ENCODE results near the gene GRIK4.
"Not testable (repeated sequence)": the region's sequence is repeated elsewhere in the genome, so short reads cannot be mapped to it uniquely, and the experiment has no call there.

GRIK4 gene, protein sequence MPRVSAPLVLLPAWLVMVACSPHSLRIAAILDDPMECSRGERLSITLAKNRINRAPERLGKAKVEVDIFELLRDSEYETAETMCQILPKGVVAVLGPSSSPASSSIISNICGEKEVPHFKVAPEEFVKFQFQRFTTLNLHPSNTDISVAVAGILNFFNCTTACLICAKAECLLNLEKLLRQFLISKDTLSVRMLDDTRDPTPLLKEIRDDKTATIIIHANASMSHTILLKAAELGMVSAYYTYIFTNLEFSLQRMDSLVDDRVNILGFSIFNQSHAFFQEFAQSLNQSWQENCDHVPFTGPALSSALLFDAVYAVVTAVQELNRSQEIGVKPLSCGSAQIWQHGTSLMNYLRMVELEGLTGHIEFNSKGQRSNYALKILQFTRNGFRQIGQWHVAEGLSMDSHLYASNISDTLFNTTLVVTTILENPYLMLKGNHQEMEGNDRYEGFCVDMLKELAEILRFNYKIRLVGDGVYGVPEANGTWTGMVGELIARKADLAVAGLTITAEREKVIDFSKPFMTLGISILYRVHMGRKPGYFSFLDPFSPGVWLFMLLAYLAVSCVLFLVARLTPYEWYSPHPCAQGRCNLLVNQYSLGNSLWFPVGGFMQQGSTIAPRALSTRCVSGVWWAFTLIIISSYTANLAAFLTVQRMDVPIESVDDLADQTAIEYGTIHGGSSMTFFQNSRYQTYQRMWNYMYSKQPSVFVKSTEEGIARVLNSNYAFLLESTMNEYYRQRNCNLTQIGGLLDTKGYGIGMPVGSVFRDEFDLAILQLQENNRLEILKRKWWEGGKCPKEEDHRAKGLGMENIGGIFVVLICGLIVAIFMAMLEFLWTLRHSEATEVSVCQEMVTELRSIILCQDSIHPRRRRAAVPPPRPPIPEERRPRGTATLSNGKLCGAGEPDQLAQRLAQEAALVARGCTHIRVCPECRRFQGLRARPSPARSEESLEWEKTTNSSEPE

DNA sequence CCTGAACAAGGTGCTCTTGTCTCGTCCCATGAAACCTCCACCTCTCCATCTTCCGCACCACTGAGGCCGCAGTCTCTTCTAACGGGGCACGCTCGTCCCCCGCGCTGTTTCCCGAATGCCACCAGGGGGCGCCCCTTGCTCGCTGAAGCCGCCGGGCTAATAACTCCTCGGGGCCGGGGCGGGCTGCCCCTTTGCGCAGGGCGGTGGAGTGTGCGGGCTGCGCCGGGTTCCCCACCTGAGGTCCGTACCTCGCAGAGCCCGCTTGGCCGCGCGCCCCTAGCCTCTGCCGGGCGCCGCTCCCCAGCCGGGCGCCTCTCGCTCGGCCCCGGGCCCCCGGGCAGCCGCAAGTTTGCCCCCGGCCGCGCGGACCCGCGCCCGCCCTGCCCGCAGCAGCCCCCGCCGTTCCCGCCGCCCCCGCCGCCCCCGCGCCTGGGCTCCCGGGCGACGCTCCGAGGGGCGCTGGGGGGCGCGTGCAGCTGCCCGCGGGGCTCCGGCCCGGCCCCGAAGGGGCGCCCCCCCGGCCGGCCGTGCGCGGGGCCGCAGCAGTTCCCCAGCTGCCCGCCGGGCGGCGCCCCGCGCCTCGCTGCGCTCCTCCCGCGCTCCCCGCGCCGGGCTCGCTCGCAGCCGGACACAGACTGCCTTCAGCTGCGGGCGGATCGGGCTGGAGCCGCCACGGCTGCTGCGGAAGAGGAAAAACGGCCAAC is at the start of gene GRIK4:
Gene GRIK4 (plus strand): TSS at position 633 of the 704 bp plus-strand sequence. CDS start 148,571 bp downstream, outside the sequence.
- DNase-seq: peak; percentile 69 to 80

DNA sequence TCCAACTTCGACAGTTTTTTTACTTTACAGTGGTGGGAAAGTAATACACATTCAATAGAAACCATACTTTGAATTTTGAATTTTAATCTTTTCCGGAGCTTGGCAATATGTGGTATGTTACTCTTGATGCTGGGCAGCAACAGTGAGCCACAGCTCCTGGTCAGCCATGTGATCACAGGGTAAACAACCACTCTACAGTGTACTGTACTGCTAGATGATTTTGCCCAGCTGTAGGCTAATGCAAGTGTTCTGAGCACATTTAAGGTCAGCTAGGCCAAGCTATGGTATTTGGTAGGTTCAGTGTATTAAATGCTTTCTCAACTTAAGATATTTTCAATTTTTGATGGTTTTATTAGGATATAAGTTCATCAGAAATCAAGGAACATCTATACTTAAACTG is 48.7 kb upstream of the GRIK4 start:
- DNase-seq: no peak

DNA sequence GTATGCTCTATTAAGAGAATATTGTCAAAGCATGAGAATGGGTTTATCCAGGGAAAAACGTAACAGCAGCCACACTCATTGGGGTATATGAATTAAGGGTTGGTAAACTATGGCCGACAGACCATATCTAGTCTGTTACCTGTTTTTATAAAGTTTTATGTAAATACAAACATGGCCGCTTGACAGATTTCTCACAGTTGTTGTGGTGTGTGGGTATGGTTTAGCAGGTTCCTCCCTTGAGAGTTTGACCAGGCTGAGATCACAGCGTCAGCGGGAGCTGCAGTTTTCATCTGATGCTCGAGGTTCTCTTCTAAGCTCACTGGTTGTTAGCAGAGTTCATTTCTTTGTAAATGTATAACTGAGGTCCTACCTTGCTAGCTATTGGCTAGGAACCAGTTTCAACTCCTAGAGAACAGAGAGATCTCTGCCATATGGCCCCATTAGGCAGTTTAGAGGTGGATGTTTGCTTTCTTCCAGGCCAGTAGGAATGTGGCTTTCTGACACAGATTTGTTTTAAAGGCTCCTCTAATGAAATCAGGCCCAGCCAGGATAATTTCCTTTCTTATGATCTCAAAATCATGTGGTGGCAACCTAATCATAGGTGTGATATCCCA is 45.5 kb upstream of the GRIK4 start:
- DNase-seq: no peak

DNA sequence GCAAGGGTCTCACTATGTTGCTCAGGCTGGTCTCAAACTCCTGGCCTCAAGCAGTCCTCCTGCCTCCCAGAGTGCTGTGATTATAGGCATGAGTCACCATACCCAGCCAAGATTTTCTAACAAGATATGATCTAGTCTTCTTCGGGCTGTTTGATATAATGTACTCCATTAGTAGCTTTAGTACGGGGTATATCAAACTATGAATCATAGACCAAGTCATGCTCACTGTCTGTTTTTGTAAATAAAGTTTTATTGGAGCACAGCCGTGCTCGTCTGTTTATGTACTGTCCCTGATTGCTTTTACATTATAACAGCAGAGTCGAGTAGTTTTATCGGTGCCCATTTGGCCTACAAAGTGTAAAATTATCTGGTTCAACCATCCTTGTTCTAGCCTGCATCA is 43.9 kb upstream of the GRIK4 start:
- no peak for DNase-seq

DNA sequence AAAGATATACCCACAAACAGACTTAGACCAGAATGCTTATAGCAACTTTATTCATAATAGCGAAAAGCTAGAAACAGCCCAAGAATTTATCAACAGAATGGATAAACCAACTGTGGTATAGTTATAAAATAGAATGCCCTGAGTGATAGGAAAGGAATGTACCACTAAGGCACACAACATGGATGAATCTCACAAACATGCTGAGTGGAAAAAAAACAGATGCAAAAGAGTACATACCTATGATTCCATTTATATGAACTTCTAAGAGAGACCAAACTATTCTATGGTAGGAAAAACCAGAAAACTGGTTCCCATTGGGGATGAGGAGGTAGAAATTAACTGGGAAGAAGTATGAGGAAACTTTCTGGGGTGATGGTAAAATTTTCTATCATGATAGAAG is 40.4 kb upstream of the GRIK4 start:
- DNase-seq: no peak

DNA sequence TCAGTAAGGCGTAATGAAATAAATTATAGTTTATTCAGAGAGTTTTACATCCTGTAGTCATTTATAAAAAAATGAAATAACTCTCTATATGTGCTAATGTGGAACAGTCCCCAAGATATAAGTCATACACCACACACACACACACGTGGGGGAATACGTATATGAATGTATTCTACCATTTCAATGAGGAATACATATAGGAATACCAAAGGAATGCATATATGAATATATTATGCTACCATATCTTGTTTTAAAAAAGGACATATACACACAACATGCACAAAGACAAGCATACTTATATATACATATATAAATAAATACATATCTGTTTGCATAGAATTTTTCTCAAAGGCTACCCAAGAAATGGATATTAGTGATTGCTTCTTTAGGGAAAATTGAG is 39.6 kb upstream of the GRIK4 start:
- no peak for DNase-seq

DNA sequence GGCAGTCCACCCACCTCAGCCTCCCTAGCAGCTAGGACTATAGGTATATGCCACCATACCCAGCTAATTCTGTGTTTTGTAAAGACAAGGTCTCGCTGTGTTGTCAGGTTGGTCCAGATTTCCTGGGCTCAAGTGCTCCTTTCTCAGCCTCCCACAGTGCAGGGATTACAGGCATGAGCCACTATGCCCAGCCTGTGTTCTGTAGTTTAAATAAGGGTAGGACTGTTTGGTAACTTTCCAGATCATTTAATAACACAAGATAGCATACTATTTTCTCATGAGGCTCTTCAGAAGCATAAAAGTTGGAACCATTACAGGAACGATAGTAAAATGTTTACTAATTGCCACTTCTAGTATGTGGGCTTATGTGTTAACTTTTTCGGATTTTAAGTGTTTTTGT is 38.0 kb upstream of the GRIK4 start:
- DNase-seq: no peak

DNA sequence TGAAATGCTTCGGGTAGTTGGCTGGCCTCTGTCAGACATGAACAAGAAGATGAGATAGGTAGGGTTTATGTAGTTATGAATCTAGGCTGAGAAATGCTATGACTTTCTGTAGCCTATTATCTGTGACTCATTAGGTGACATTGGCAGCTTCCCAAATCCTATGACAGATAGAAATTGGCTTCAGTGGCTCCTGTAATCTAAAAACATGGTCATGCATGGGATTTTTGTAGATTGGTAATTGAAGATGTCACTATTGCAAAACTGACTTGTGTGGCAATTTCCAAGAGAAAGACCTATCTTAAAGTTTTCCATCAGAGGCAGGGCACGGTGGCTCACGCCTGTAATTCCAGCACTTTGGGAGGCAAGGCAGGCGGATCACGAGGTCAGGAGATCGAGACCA is 29.4 kb upstream of the GRIK4 start:
- no peak for DNase-seq

DNA sequence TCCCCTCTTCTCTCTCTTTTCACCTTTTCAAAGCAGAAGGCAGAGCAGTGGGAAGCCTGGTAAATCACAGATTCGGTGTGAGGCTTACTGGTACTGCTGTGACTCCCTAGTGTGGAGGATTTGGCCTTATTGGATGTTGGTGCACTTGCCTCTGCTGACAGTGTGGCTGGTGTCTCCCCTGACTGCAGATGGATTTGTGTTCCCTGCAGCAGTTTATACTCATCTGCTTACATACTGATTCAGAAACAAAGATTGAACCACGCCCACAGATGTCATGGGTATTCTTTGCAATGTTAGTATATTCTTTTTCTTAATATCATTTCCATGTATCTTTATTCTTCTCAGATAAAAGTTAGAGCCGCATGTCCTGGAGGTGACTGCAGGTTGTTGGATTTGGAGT is 26.8 kb upstream of the GRIK4 start:
- no peak for DNase-seq

DNA sequence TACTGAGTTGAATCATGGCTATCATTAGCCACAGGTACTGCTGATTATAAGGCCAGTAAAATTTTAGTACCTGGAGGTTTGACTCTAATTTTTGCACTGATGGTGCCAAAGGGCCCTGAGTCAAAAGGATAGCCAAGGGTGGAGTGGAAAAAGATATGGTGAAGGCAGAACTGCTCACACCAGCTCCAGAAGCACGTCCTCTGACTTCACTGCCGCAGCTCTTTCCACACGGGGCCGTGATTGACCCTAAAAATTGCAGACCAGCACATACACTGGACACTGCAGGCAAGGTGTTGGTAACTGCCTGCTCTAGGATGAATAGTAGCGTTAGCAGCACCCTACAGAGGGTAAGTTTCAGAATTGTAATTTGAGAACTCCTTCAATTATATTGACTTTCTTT is 25.4 kb upstream of the GRIK4 start:
- DNase-seq: no peak

DNA sequence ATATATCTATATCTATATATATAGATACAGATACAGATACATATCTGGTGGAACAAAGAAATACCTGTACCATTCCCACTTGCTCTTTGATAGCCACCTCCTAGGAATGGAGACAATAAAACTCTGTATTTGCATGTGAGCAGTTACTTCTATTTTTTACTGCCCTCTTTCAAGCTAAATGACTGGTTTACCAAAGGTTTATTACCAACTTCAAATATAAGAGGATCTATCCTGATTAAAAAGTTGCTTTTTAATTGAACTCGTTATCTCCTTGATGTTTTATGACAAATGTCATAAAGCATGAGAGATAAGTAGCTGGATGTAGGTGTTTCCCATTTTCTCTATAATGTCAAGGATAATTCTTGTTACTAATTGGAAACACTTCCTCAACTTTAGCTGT is 21.7 kb upstream of the GRIK4 start:
- no peak for DNase-seq

DNA sequence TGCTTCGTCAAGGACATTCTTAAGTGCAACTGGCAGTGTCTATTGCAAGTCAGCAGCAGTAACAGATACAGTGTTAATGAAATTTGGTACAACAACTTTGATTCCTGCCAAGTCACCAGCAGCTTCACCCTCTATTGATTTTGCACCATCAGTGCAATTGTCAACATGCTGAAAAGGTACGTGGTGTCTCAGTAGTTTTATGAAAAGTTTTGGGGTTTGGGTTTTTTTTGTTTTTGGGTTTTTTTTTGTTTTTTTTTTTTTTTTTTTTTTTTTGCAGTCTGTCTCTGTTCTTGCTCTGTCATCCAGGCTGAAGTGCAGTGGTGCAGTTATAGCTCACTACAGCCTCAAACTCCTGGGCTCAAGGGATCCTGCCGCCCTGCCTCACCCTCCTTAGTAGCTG is 19.1 kb upstream of the GRIK4 start:
- DNase-seq: no peak

DNA sequence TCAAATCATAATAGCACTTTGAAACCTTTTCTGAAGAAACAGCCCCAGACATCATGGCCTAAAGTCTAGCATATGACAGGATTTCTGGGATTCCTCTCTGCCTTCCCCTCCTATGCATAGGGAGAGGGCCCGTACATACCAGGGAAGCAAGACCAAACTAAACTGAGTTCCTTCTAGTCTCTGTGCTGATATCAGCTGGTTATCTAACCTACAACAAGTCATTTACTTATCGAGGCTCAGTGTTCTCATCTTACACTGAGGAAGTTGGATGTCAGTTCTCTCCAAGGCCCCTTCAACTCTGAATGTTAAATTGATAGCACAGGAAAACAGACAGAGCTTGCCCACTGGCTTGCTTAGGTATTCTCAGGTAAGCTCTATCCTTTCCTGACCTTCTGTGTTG is 17.0 kb upstream of the GRIK4 start:
- no peak for DNase-seq

DNA sequence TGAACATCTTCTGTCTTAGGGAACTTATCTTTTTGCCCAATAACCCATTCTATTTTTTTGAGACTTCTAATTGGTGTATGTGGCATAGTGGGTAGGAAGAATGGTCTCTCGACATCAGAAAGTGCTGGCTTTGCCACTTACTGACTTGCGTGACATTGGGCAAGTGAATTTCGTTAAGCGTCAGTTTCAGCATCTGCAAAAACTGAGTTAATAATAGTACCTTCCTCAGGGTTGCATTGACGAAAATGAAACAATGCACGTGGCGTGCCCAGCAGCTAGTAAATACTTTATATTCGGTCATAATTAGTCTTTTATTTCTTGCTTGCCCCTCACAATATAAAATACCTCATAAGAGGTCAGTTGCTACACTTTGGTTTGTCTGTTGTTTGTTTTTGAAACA is 12.5 kb upstream of the GRIK4 start:
- no peak for DNase-seq

DNA sequence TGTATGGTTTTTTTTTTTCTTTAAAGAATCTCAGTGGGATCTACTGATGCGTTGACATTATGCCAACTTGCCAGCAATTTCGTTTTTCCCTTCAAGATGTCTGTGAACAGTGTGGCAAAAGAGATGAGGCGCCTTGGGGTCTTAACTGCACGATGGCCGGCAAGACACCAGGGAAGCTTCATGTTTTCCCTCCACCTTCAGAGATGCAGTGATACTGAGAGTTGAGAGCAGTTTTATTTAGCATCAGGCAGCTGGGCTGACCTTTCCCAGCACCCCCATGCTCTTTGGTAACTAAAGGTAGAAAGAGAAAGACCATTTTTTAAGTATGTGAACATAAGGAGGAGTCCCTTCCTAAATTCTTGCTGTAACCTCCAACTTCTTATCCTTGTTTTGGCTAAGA is 11.7 kb upstream of the GRIK4 start:
- no peak for DNase-seq

DNA sequence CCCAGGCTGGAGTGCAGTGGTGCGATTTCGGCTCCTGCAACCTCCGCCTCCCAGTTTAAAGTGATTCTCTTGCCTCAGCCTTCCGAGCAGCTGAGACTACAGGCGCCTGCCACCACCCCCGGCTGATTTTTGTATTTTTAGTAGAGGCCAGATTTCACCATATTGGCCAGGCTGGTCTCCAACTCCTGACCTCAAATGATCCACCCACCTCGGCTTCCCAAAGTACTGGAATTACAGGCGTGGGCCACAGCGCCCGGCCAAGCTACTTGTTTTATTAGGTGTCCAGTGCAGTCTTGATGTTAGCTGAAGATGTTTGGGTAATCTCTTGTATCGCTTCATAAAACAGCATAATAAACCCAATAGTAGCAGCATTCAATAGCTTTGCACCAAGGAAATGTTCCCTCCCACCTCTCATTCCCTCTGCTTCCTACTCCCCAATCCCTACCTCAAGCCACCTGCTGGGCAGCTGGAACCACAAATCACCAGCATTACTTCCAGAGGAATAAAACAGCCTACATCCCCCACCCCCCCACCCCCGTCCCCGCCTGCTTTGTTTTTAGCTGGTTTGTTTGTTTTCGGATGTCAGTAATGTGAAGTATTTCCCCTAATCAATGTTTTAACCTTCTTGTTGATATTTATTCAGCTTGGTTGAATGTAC is 11.0 kb upstream of the GRIK4 start:
- DNase-seq: no peak

DNA sequence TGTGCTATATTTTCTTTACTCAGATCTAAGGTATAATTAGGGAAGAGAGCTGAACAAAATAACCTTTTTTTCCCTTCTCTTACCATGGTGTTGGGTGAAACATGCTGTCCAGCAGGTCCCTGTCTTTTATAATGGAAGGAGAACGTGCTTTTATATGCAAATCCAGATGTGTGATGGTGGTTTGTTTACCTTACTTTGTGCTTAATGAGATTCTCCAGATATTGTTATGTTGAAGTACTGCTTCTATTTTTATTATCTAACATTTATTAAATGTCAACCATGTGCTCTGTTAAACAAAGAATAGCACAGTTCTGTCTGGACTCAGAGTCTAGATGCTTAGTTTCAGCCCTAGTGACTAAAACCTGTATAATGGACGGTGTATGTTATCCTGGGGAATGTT is 10.1 kb upstream of the GRIK4 start:
- no peak for DNase-seq

DNA sequence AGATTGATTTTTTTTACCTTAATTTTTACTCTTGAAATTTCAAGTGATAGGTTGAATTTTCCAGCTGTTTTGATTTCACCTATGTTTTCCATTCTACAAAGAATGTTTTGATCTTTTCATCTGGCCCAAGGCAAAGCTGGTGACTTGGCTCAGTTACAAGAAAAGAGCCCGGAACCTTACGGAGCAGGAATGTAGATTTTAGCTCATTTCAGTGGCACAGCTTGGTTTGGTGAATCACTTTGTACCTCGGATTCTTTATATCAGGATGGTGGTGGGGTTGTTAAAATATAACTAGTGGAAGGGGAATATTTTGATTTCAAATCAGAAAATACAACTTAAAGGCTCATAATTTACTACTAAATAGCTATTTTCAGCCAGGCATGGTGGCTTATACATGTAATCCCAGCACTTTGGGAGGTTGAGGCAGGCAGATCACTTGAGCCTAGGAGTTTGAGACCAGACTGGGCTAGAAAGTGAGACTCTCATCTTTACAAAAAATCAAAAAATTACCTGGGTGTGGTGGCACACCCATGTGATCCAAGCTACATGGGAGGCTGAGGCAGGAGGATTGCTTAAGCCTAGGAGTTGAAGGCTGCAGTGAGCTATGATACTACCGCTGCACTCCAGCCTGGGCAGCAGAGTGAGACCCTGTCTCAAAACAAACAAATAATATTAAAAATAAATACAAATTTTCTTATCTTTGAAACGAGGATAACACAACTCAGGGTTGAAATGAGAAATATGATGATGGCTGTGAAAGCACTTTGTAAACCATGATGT is 9.4 kb upstream of the GRIK4 start:
- DNase-seq: no peak

DNA sequence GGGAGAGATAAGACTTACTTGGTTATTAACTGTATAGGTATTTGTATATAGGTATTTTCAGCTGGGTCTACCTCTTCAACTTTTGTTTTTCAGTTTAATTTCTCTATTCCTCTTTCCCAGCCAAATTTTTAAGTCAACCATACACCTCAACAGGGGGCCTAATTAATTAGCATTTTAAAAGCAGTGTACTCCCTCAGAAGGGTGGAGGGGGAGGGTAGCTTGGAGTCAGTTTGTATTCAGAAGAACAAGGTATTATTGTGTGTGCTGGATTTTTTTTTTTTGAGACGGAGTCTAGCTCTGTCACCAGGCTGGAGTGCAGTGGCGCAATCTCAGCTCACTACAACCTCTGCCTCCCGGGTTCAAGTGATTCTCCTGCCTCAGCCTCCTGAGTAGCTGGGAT is 8.0 kb upstream of the GRIK4 start:
- DNase-seq: not testable (repeated sequence)

DNA sequence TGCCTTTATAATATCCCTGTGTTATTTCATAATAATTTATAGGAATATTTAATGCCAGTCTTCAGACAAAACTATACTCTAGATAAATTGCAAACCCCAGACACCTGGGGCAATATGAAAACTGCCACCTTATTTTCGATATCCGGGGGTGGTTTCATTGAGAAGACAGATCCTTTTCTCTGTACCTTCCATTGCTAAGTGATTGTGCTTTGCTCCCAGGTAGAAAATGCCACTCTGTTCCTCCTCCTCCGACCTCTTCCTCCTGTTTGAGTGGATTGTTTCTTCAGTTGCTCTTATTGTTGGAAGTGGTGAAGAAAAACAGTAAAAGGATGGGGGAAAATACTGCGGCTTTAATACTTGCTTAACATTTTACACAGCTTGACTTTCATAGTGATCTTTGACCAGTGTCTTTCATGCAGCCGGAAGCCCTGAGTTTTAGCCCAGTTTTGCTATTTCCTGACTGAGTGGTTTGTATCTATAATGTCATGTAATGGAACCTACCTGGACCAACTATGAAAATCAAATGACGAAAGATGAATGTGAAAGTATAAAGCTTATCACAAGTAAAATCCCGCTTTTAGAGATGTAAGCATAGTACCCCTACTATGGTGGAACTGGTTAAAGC is 5.6 kb upstream of the GRIK4 start:
- no peak for DNase-seq

All from hippocampal formation (tissue), 2 donors.